ENCODE measurements around the gene ICOS. TPM values are rescaled to one million over a fixed set of nuclear protein-coding genes. Genes with fewer than 3 reads are reported as not detected.
"Not testable (repeated sequence)": the region's sequence is repeated elsewhere in the genome, so short reads cannot be mapped to it uniquely, and the experiment has no call there.

The ICOS gene
- total RNA-seq, 1 experiment from 2014 or later = 0.18 TPM

GRCh38 chr2:203931262-203931661 lies 5.3 kb upstream of the ICOS start:
- CTCF ChIA-PET; ATAC-seq; H3K4me3 ChIP-seq (ENCODE audit: low read depth in 2 of 2, low read length in 2 of 2); BruUV-seq (replicated peaks); intact Hi-C loops (cut with micrococcal nuclease; ENCODE audit: unreplicated experiment); in situ Hi-C loops (cut with HindIII; ENCODE audit: low pct_unique_long_range_greater_than_20kb, low sequenced_read_pairs); H3K36me3 ChIP-seq (ENCODE audit: control insufficient read depth, insufficient read depth, low read length); H3K27me3 ChIP-seq (ENCODE audit: control insufficient read depth, insufficient read depth, low read length); H3K9me3 ChIP-seq (ENCODE audit: control insufficient read depth, insufficient read depth, low read depth, low read length); H3K27ac ChIP-seq (ENCODE audit: low read length); DNase-seq (ENCODE audit: low read depth, low spot score); H3K4me1 ChIP-seq (ENCODE audit: control insufficient read depth, insufficient read depth, low read length); POLR2A ChIA-PET: not testable (repeated sequence)

DNA sequence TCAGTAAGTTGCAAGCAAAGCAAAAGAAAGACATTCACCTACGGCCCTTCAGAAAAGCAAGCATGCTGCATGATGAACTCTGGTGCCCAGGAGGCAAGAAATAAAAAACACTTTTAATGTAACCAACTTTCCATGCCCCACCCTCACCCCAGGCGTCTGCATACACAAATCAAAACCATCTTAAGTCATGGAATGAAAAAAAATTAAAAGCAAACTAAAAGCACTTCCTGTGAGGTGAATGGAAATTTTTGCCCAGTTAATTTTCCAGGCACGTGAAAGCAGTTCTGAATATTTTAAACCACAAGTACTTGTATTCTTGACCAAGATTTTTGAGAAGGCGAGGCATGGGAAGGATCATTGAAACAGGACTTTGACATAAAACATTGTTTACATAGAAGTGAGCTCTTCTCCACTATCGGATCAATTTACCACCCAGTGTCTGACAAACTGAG lies 2.5 kb upstream of the ICOS start:
- Histone ChIP-seq H3K4me3 (ENCODE audit: low read depth in 2 of 2, low read length in 2 of 2) (no peak overlapping the region), H3K4me1 (ENCODE audit: control insufficient read depth, insufficient read depth, low read length) (no peaks in the 10 kb centered on the region), H3K9me3 (ENCODE audit: control insufficient read depth, insufficient read depth, low read depth, low read length) (no peaks in the 10 kb centered on the region), H3K27me3 (ENCODE audit: control insufficient read depth, insufficient read depth, low read length) (no peaks in the 10 kb centered on the region; the same call in 1 of the 2 replicates), H3K36me3 (ENCODE audit: control insufficient read depth, insufficient read depth, low read length) (no peaks in the 10 kb centered on the region), H3K27ac (ENCODE audit: low read length) (no peak overlapping the region)
- intact Hi-C loops (cut with micrococcal nuclease; ENCODE audit: unreplicated experiment) (no loop called here), in situ Hi-C loops (cut with HindIII; ENCODE audit: low pct_unique_long_range_greater_than_20kb, low sequenced_read_pairs) (no loop called here)
- ATAC-seq (no peak), DNase-seq (ENCODE audit: low read depth, low spot score) (no peak)
- ChIA-PET CTCF (no interaction called here), POLR2A (no interaction called here)
- BruUV-seq (replicated peaks) = no TSS peak
- no peak for TF ChIP-seq REST (IDR thresholded peaks at IDR 0.05; ENCODE audit: insufficient read depth in 1 of 2, low read depth in 2 of 2, low read length in 1 of 2)
- TF ChIP-seq POLR2AphosphoS5 (IDR thresholded peaks at IDR 0.05; ENCODE audit: low read depth, low read length) = no peak
- TF ChIP-seq TCF7L2 (IDR thresholded peaks at IDR 0.05; ENCODE audit: low read depth, low read length) = no peak
- TF ChIP-seq CTCF (IDR thresholded peaks at IDR 0.05) = no peak
- TF ChIP-seq SIN3A (IDR thresholded peaks at IDR 0.05; ENCODE audit: borderline replicate concordance, insufficient read depth, low read depth, low read length) = no peak

DNA sequence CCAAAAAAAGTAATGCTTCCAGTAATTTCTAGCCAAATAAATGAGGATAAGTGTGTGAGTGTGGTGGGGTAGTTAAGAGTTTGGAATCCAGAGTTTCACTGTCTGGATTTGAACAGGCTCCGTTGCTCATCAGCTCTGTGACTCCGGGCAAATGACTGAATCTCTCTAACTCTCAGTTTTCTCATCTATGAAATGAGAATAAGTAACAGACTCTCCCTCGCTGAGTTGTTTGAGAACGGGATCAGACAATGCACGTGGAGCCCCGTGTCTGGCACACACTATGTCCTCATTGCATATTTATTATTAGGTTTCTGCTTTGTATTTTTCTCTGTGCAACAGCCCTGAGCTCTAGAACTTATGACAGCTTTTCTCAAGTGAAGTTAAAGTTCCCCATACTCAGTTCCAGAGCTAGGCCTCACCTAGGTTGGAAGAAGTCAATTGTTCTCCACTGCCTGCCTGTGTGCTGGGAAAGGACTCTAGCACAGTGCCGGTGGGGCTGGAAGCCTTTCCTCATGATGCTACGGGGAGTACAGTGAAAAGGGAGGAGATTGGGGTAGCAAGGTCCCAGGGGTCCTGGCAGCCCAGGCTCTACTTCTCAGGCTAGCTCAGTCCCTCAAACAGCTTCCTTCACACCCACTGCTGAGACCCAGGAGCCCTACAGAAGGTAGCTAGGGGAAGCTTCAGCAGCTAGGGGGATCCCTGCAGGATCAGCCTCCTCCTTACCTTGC lies 1.7 kb upstream of the ICOS start:
- H3K4me3 ChIP-seq (ENCODE audit: low read depth in 2 of 2, low read length in 2 of 2) = no peak overlapping the region
- H3K4me1 ChIP-seq (ENCODE audit: control insufficient read depth, insufficient read depth, low read length) = no peaks in the 10 kb centered on the region
- no peaks in the 10 kb centered on the region for H3K36me3 ChIP-seq (ENCODE audit: control insufficient read depth, insufficient read depth, low read length)
- in situ Hi-C loops (cut with HindIII; ENCODE audit: low pct_unique_long_range_greater_than_20kb, low sequenced_read_pairs) (no loop called here), intact Hi-C loops (cut with micrococcal nuclease; ENCODE audit: unreplicated experiment) (no loop called here)
- ATAC-seq (no peak), DNase-seq (ENCODE audit: low read depth, low spot score) (no peak)
- TF ChIP-seq CTCF (IDR thresholded peaks at IDR 0.05) = no peak
- TF ChIP-seq POLR2AphosphoS5 (IDR thresholded peaks at IDR 0.05; ENCODE audit: low read depth, low read length) = no peak
- no peaks in the 10 kb centered on the region; the same call in 1 of the 2 replicates for H3K27me3 ChIP-seq (ENCODE audit: control insufficient read depth, insufficient read depth, low read length)
- BruUV-seq (replicated peaks) = no TSS peak
- POLR2A ChIA-PET = no interaction called here
- H3K9me3 ChIP-seq (ENCODE audit: control insufficient read depth, insufficient read depth, low read depth, low read length) = no peaks in the 10 kb centered on the region
- H3K27ac ChIP-seq (ENCODE audit: low read length) = no peak overlapping the region
- CTCF ChIA-PET = no interaction called here
